Glutamatergic neuron (in vitro differentiated cells): ENCODE measurements around the gene KSR1. TPM values are rescaled to one million over a fixed set of nuclear protein-coding genes. Genes with fewer than 3 reads are reported as not detected.
"Not testable (repeated sequence)": the region's sequence is repeated elsewhere in the genome, so short reads cannot be mapped to it uniquely, and the experiment has no call there.

Source experiments
- DNase-seq: peaks from one replicate; pipeline ENCODE4 v3.0.0; 2022
- H3K27ac Mint-ChIP-seq: one replicate; pipeline ENCODE4 v1.8.0; 2020; ENCODE audit warnings: mild to moderate bottlenecking, mixed read lengths, inconsistent platforms; ENCODE audit not compliant: unreplicated experiment
- H3K27me3 Mint-ChIP-seq: one replicate; pipeline ENCODE4 v1.8.0; 2020; ENCODE audit warnings: mild to moderate bottlenecking, moderate library complexity, mixed read lengths, inconsistent platforms; ENCODE audit not compliant: unreplicated experiment
- H3K36me3 Mint-ChIP-seq: one replicate; pipeline ENCODE4 v1.8.0; 2020; ENCODE audit warnings: mild to moderate bottlenecking, mixed read lengths, inconsistent platforms; ENCODE audit not compliant: unreplicated experiment
- H3K4me1 Mint-ChIP-seq: one replicate; pipeline ENCODE4 v1.8.0; 2020; ENCODE audit warnings: mild to moderate bottlenecking, low read depth, mixed read lengths, inconsistent platforms; ENCODE audit not compliant: unreplicated experiment
- H3K4me3 Mint-ChIP-seq: one replicate; pipeline ENCODE4 v1.8.0; 2020; ENCODE audit warnings: mild to moderate bottlenecking, mixed read lengths, inconsistent platforms; ENCODE audit not compliant: unreplicated experiment
- H3K9me3 Mint-ChIP-seq: one replicate; pipeline ENCODE4 v1.8.0; 2020; ENCODE audit warnings: mild to moderate bottlenecking, moderate library complexity, mixed read lengths, inconsistent platforms; ENCODE audit not compliant: unreplicated experiment
- CTCF ChIP-seq: fragments of 200-600 bp; sonication (generic); IDR thresholded peaks from one replicate; pipeline ENCODE4 v1.5.0; 2021; ENCODE audit not compliant: partially characterized antibody, unreplicated experiment
- total RNA-seq: library from RNA; stranded (reverse); fragmentation: NEBNext Ultra II Directional; extraction: Animal tissue kit (Norgen Biotek cat#: 25700); gene quantifications from one replicate; pipeline ENCODE4 v1.2.1, GENCODE V29; 2021; ENCODE audit not compliant: unreplicated experiment

Gene KSR1
- total RNA-seq, 1 donor from 2014 or later: 203 TPM

DNA sequence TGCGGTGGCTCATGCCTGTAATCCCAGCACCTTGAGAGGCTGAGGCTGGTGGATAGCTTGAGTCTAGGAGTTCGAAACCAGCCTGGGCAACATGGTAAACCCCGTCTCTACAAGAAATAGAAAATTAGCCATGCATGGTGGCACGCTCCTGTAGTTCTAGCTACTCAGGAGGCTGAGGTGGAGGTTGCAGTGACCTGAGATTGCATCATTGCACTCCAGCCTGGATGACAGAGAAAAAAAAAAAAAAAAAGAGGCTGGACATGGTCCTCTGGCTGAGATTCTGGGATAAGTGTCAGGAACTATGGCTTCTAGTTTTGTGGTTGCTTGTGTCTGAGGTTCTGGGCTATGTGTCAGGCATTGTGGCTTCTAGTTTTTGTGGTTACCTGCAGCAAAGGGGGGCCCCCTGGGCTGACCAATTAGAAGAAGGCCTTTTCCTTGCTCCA is 7.0 kb downstream of the KSR1 start:
- H3K27ac Mint-ChIP-seq: peak overlapping the region; percentile 7
- H3K4me3 Mint-ChIP-seq: no peak overlapping the region
- H3K27me3 Mint-ChIP-seq: peaks cover 6% of the 10 kb centered on the region
- H3K36me3 Mint-ChIP-seq: no peaks in the 10 kb centered on the region
- peaks cover 9% of the 10 kb centered on the region for H3K9me3 Mint-ChIP-seq
- DNase-seq: no peak
- H3K4me1 Mint-ChIP-seq: peaks cover 64% of the 10 kb centered on the region
- TF ChIP-seq CTCF: no peak

GRCh38 chr17:27464019-27464418 is 7.8 kb downstream of the KSR1 start:
- Mint-ChIP-seq H3K4me1 (peaks cover 68% of the 10 kb centered on the region), H3K4me3 (peak overlapping the region; percentile 25), H3K27ac (peak overlapping the region; percentile 28)
- H3K27me3 Mint-ChIP-seq, DNase-seq, H3K9me3 Mint-ChIP-seq, H3K36me3 Mint-ChIP-seq: not testable (repeated sequence)

DNA sequence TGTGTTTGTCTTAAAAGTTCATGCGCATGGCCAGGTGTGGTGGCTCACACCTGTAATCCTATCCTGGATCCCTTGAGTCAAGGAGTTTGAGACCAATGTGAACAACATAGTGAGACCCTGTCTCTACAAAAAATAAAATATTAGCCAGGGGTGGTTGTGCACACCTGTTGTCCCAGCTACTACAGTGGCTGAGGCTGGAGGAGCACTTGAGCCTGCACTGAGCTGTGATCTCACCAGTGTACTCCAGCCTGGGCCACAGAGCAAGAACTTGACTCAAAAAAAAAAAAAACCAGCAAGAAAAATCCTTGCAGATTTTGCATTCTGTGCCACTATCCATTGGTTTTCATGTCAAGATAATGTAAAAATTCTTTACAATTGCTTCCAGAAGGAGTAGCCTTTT is 8.2 kb downstream of the KSR1 start:
- DNase-seq: no peak
- H3K27me3 Mint-ChIP-seq: peaks cover 10% of the 10 kb centered on the region
- H3K4me3 Mint-ChIP-seq: no peak overlapping the region
- H3K36me3 Mint-ChIP-seq: no peaks in the 10 kb centered on the region
- no peak for TF ChIP-seq CTCF
- H3K4me1 Mint-ChIP-seq: peaks cover 69% of the 10 kb centered on the region
- peaks cover 9% of the 10 kb centered on the region for H3K9me3 Mint-ChIP-seq
- H3K27ac Mint-ChIP-seq: peak overlapping the region; percentile 28

DNA sequence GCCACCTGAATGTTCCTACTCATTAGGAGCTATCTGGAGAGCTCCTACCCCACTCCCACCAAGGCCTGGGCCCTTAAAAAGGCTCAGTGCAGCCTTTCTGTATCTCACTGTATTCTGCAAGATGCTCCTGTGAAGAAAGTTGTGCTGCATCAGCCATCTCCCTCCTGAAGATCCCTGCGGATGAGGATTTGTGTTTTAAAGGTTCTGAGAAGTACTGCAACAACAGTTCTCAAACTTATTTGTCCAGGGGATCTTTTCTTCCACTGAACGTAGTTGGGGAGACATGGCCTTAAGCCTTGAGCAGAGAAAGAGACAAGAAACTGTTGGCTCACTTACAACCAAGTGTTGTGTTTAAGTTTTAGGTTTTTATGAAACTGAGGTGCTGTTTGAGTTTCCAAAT is 9.6 kb downstream of the KSR1 start:
- H3K36me3 Mint-ChIP-seq, H3K27me3 Mint-ChIP-seq, DNase-seq, H3K27ac Mint-ChIP-seq, H3K4me3 Mint-ChIP-seq: not testable (repeated sequence)
- Mint-ChIP-seq H3K4me1 (peaks cover 68% of the 10 kb centered on the region), H3K9me3 (peaks cover 12% of the 10 kb centered on the region)

DNA sequence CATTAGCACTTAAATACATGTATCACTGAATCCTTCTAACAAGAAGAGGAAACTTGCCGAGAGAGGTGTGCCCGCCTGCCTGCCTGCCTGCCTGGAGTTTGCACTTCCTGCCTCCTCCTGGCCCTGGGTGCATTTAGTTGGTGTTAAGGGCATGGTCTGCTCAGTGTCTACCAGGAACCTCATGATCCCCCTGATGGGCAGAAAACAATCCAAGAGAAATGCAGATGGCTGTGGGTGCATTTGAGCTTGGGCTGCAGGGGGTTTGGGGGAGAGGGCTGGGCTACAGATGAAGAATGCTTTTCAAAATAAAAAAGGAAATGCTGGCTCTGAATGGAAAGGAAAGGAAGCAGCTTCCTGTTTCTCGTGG is 10.1 kb downstream of the KSR1 start:
- Mint-ChIP-seq H3K4me3 (no peak overlapping the region), H3K36me3 (no peaks in the 10 kb centered on the region), H3K27me3 (peaks cover 9% of the 10 kb centered on the region), H3K27ac (peak overlapping the region; percentile 76), H3K4me1 (peaks cover 71% of the 10 kb centered on the region), H3K9me3 (peaks cover 16% of the 10 kb centered on the region)
- no peak for TF ChIP-seq CTCF
- no peak for DNase-seq

DNA sequence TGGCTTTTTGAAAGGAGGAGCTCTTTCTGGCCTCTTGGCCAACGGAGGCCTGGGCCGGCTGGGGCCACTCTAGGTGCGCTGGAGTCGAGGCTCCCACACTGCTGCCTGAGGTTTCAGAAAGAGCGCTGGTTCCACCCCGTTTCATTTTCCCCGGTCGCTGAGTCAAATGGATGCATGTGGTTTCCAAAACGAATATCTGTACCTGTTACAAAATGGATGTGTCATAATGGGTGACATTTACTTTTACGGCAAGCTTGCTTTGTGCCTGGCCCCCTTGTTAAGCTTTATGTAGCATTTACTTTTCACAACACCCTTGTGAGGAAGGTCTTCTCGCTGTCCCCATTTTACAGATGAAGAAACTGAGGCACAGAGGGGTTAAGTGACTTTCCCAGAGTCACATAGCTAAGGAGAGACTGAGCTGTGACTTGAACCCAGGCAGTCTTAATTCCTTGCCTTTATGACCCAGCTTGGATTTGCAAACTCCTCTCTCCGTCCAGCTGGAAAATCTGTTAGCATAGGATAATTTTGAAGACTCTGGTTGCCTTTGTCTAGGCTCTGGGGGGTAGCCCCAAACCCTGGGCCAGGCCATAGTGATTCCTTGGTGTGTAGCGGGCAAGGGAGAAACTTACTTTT is 10.6 kb downstream of the KSR1 start:
- Mint-ChIP-seq H3K9me3 (peaks cover 16% of the 10 kb centered on the region), H3K4me1 (peaks cover 72% of the 10 kb centered on the region), H3K27me3 (peaks cover 9% of the 10 kb centered on the region), H3K36me3 (no peaks in the 10 kb centered on the region), H3K27ac (peak overlapping the region; percentile 76), H3K4me3 (peak overlapping the region; percentile 28)
- no peak for DNase-seq
- TF ChIP-seq CTCF: no peak
